D341Med (cell line): ENCODE results near the gene KRTAP19-8.

Source experiments
- DNase-seq: peaks from one replicate; pipeline ENCODE4 v3.0.0; 2012; ENCODE audit warnings: low spot score

KRTAP19-8 gene

GRCh38 chr21:31038376-31038775 is at the start of gene KRTAP19-8:
Gene KRTAP19-8 (minus strand): TSS chr21:31038476. CDS start chr21:31038443, 33 bp downstream.
- DNase-seq = no peak

- no peak for DNase-seq
Observed at GRCh38 chr21:31087639-31088473, 49.6 kb upstream of the KRTAP19-8 start.

- no peak for DNase-seq
Observed at GRCh38 chr21:31084689-31085088, 46.4 kb upstream of the KRTAP19-8 start.

- DNase-seq = no peak
Observed at GRCh38 chr21:31078796-31079195, 40.5 kb upstream of the KRTAP19-8 start.

GRCh38 chr21:31078216-31078615 is 39.9 kb upstream of the KRTAP19-8 start:
- no peak for DNase-seq

GRCh38 chr21:31075848-31076247 is 37.6 kb upstream of the KRTAP19-8 start:
- no peak for DNase-seq

GRCh38 chr21:31072533-31072932 is 34.3 kb upstream of the KRTAP19-8 start:
- no peak for DNase-seq

- no peak for DNase-seq
Observed at GRCh38 chr21:31064803-31065202, 26.5 kb upstream of the KRTAP19-8 start.

- DNase-seq = no peak
Observed at GRCh38 chr21:31052489-31053142, 14.3 kb upstream of the KRTAP19-8 start.

GRCh38 chr21:31050577-31051157 is 12.4 kb upstream of the KRTAP19-8 start:
- DNase-seq = no peak

GRCh38 chr21:31045841-31046240 is 7.6 kb upstream of the KRTAP19-8 start:
- no peak for DNase-seq

GRCh38 chr21:31043471-31043870 is 5.2 kb upstream of the KRTAP19-8 start:
- DNase-seq = no peak

- no peak for DNase-seq
Observed at GRCh38 chr21:31042080-31042464, 3.8 kb upstream of the KRTAP19-8 start.

- DNase-seq = no peak
Observed at GRCh38 chr21:31041295-31042079, 3.2 kb upstream of the KRTAP19-8 start.

- no peak for DNase-seq
Observed at GRCh38 chr21:31034378-31034777, 3.9 kb downstream of the KRTAP19-8 start.

GRCh38 chr21:31030367-31031106 is 7.7 kb downstream of the KRTAP19-8 start:
- no peak for DNase-seq

- no peak for DNase-seq
Observed at GRCh38 chr21:31023680-31024079, 14.6 kb downstream of the KRTAP19-8 start.

- DNase-seq = no peak
Observed at GRCh38 chr21:31022306-31022705, 16.0 kb downstream of the KRTAP19-8 start.

- no peak for DNase-seq
Observed at GRCh38 chr21:31018232-31018631, 20.0 kb downstream of the KRTAP19-8 start.

- DNase-seq = no peak
Observed at GRCh38 chr21:31014891-31015290, 23.4 kb downstream of the KRTAP19-8 start.
